ENCODE results near the gene RBM20.
"Not testable (repeated sequence)": the region's sequence is repeated elsewhere in the genome, so short reads cannot be mapped to it uniquely, and the experiment has no call there.

The RBM20 gene

DNA sequence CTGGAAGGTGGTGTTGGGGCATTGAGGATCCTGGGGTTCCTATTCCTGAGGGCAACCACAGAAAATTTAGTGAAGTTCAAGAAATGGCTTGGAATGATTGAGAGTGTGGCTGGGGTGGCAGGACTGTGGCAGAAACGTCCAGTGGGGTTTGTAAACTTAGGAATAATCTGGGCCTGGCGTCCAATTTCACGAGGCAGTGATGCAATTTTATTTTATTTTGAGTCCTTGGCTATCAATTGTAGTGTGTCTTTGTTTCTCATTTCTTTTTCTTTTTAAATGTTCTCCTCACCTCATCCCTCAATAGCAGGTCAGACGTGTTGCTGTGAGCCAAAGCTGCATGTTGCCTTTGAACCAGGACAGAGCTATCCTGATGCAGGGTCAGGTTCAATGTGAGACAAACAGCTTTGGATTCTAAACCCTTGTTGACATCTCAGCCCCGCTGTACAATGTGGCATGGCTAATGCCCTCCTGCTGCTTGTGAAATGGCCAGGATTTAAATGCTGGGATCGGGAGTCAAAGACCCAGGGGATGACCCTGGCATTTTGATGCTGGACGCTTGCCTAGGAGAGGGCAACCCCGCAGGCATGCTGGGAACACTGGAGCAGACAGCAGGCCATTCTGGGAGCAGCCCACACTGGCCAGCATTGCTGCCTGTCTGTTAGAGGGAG lies 64.8 kb downstream of the RBM20 start:
- no peak for FAIRE-seq

DNA sequence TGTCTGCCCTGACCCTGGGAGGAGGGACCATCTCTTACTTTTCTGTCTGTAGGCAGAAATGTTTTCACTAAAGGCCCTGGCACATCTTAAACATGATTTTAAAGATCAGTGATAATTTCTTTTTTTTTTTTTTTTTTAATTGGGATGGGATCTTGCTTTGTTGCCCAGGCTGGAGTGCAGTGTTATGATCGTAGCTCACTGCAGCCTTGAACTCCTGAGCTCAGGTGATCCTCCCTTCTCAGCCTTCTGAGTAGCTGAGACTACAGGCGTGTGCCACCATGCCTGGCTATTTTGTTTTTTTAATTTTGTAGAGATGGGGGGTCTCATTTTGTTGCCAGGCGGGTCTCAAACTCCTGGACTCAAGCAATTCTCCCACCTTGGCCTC lies 65.3 kb downstream of the RBM20 start:
- no peak for FAIRE-seq

DNA sequence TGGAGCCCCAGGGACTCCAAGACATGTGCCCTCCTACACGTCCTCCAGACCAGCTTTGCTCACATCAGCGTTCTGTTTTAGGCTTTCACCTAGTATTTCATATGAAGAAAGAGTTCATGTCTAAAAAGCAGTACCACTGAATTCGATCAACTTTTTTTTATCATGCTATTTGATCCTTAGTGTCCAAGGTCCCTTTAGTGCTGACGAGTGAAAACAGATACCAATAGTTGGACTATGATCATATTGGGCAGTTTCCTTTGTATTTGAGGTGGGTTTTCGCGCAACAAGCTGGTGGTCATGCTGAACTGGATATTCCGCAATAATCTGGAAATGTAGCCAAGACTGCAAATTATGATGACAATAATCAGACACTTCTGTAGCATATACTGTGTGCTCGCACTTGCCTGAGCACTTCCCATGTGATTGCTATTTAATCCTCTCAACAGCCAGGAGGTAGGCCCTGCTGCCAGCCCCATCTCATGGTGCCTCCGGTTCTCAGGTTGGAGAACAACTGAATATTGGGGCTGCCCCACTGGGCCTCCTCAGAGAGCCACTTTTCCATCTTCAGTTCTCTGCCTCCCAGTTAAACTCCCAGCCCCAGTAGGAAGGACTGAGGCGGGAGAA lies 65.9 kb downstream of the RBM20 start:
- no peak for FAIRE-seq

DNA sequence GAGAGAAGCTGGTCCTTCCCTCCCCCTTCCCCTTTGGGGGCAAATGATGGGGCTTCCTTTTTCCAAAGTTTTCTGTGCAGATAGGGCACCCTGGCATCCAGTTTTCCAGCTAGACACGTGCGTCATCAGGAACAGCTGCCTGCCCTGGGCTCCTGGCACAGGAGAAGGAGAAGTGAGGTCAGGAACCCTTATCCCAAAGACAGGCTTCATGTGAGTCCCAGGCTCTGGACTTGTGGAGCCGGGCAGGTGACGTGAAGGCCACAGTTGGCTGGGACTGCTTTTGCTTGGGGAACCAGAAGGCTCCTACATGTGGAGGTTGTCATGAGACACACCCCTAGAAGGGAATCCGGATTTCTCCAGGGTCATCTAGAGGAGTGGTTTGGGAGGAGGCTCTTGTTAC lies 66.5 kb downstream of the RBM20 start:
- no peak for FAIRE-seq

DNA sequence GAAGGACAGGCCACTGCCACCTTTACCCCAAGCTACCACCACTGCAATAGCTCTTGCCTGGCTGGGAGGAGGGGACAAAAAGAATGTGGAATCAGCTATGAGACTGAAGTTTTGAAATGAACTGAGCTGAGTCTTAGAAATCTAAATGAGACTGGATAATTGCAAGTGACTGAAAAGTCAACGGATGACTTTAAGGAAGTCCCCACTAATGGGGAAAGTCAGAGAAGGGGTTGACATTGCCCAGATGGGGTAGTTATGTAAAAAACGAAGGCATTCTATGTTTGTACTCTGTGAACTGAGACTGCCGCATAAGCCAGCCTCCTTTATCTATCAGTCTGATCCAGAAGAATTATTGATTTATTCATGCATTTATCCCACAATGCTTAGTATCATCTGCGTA lies 67.2 kb downstream of the RBM20 start:
- FAIRE-seq = no peak

DNA sequence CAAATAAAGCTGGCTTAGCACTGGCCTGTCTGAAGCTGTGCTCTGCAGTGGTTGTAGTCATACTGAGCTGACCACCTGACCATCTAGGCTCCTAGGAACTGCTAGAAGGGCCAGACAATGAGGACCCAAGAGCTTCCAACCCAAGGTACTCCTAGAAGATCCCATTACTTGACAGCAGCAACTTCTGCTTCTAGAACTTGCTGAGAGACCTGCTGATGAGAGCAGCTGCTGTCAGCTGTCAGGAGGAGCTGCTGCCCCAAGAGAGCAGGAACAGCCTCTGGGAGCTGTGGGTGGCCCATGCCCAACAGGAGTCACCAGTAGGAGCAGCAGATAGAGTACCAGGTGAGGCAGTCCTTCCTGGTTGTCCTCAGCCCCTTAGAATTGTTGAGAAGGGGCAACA lies 70.2 kb downstream of the RBM20 start:
- FAIRE-seq = no peak

DNA sequence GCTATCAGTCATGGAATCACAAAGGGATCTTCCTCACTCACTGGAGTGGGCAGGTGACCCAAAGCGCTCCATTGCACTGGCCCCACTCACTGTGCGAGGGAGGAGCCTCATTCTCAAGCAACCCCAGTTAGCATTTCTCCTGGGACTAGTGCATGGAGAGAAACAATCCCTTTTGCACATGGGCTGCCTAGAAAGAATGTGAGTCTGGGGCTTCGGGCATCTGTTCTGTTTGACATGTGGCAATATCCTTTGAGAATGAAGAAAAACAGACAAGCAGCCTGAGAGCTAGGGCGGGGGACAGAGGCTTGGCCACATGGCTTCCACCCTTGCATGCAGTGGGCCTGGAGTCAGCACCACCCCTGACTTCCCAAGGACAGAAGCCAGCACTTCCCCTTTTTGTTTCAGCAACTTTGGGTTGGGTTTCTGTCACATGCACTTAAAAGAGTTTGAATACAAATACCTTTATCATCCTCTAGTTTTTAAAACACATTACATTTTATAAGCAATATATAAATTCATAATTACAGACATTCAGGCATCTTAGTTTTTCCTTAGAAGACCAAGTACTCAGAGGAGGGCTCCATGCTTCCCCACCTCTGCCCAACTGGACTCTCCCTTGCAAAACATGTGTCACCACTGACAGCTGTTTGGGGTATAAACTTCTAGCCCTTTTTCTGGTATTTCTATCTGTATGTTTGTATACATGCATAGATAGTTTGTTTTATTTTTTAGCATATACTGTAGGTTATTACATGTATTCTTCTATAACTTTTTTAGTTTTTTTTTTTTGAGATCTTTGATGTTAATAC lies 73.8 kb downstream of the RBM20 start:
- FAIRE-seq = no peak

DNA sequence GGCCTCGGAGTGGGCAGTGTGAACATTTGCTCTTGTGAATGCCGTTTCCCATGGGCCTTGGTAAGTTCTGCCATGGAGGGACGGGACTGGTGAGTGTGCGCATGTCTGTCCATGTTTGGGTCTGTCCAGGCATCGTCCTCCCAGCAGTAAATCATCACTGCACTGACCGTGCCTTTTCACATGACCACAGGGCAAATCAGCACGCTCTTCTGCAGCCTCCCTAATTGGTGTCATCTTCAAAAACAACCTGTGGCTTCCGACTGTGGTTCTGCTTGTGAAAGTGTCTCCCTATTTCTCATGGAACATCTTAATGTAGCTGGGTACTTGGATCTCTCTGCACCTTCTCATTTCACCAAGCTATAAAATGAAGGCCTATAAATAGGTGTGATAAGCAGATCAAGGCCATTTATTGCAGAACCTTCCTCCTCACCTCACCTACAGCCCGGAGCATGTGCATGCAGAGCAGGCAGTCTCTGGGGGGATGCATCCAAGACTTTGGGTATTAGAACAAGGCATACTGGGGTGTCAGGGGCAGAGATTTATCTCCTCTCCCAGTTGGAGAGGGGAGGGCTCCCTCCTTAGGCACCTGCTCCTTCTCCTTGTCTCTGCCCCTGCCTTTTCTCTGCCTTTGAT lies 77.4 kb downstream of the RBM20 start:
- no peak for FAIRE-seq

DNA sequence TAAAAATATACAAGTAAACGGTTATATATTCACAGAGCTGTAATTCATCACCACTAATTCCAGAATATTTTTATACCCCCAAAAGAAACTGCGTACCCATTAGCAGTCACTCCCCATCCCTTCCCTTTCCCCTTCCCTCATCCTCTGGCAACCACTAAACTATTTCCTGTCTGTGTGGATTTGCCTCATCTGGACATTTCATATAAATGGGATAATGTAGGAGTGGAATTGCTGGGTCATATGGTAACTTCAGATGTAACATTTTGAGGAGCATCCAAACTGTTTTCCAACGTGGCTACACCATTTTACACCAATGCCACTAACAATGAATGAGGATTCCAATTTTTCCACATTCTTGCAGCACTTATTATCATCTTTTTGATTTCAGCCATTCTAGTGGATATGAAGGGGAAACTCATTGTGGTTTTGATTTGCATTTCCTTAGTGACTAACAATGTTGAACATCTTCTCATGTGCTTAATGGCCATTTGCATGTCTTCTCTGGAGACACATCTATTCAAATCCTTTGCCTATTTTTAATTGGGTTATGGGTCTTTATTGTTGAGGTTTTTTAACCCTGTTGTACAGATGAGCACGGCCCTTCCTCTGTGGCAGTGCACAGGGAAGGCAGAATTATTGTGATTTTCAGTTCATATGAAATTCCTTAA lies 79.2 kb downstream of the RBM20 start:
- no peak for FAIRE-seq

DNA sequence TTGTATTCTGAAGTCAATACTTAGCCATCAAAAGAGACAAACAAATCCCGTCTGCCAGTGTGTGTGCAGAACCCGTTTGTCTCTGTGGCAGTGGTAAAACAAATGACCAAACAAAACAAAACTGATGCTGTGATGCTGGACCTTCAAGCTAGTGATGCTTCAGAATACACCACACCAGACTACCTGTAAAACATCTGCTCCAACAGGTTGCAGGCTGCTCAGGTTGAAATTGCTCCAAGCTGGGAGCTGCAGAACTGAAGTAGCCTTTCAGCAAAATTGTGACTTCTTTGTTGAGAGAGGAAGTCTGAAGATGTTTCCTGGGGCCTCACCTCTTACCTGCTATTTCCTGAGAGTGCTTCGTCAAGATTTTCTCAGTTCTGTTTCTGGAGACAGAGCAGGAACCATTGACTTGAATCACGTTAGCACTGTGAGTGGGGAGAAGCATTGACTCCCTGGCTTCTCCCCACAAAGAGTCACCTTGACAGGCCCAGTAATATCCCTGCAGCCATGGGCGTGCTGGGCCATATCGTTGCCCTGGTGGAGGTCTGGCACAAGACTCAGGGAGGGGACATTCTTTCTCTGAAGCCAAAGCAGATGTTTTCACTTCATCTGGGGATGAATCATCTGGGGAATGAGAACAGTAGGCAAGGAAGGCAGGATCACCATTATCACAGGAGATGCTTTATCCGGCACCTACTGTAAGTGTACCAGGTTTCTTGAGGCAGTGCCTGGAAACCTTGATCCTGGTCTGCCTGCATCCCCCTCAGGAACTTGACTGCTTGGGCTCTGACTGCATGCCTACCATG lies 80.2 kb downstream of the RBM20 start:
- no peak for FAIRE-seq

DNA sequence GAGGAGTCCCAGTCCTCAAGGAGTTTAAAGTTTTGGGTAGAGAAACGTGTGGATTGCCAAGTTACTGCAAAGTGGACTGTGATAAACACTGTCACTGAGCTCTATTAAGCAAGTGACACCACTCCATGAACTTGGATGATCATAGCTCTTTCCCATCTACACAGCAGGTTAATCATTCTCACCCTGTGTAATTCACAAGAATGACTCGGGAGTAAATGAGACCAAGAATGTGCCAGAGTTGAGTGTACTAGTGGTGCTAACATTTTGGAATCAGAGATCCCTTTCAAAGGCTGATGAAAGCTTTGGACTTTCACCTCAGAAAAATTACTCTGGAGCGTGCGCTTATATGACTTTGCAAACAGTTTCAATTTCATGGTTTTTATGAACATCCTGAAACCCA lies 80.8 kb downstream of the RBM20 start:
- no peak for FAIRE-seq

DNA sequence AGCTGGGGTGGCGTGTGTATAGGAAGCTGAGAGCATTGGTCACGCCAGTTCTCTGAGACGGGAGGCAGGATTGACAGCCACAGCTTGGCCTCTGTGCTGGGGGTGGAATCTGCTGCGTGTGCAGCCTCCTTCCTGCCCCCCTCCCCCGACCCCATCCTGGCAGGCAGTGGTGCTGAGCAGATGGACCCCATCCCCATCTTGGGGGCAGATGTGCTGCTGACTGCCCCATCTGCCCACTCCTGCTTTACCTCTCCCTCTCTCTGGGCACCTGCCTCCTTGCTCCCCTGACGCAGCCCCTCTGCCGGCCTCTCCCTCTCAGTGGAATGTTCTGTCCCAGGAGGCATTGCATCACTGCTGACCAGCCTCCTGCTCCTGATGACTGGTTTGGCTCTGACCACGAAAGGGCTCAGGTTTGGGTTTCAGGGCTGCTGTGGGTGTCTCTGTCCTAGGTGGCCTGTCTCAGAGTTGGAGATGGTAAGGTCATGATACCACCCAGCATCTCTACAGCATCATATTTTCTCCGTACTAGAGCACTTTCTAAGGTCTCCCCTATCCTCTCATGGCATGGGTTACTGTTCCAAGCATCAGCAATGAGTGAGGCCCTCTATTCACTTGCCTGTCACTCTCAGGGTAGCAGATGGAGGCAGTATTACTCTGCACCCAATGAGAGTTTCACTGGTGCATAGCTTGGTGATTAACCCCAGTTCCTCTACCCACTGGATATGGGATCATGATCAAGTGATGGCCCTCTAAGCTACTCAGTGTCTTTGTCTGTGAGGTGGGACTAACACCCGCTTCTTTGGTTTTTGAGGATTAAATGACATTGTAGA lies 81.9 kb downstream of the RBM20 start:
- FAIRE-seq = no peak

DNA sequence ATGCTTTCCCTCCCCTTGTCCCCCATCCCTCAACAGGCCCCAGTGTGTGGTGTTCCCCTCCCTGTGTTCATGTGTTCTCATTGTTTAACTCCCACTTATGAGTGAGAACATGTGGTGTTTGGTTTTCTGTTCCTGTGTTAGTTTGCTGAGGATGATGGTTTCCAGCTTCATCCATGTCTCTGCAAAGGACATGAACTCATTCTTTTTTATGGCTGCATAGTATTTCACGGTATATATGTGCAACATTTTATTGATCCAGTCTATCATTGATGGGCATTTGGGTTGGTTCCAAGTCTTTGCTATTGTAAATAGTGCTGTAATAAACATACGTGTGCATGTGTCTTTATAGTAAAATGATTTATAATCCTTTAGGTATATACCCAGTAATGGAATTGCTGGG lies 83.6 kb downstream of the RBM20 start:
- not testable (repeated sequence) for FAIRE-seq

DNA sequence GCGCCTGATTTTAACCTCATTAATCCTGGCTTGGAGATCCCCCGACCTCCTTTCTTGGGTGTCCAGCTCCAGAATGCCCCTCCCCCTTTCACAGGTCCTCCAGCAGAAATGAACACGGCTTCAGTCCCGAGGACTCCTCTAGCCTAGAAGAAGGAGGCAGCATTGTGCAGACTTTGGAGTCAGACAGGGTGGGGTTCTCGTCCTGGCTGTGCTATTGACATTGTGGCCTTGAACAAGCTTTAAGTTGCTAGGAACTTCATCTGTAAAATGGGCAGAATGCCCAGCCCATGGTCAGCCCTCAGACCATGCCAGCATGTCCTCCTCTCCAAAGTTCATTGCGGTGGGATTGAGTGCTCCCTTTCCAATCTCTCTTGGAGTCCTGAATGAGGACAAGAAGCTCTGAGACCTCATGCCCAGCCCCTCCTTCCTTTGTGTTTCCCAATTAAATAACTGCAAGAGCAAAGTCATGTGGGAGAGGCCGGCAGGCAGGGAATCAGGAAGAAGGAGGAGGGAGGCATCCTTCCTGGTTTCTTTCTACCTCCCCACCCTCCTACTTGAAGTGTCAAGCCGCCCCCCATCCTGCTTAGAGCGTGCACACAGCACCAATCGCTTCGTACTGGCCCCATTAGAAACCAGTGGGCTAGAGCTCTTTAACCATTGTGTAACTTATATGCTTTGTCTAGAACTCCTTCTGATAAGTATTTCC lies 86.4 kb downstream of the RBM20 start:
- no peak for FAIRE-seq

DNA sequence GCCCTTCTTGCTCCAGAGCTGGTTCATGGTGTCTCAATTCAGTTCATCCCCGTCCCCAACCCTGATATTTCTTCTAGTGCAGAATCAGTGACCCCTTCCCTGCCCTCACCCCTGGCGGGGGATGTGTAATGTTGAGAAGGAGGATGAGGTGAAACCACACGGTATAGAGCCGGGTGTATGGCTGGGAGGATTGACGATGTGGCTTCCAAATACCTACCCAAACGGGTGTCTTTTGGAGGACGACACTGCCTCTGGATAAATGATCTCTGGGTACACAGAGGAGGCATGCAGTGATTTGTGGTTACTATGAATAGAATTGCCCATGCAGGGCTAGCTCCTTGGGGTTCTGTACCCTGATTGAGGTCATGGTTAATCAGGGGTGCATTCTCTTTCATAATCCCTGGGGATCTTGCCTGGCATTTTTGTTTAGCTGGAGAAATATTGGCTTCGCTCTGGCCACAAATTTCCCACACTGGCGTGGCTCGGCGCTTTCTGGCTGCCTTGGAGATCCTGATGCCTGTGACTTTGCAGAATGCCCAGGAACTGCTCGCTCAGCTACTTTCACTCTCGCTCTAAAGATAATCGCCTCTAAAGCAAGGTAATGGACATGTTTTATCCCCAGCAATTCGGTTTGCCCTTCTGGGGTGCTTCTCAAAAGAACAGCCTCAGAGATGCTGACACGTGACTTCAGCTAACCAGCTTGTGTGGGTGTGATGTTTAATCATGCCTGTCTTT lies 89.2 kb downstream of the RBM20 start:
- FAIRE-seq = no peak

DNA sequence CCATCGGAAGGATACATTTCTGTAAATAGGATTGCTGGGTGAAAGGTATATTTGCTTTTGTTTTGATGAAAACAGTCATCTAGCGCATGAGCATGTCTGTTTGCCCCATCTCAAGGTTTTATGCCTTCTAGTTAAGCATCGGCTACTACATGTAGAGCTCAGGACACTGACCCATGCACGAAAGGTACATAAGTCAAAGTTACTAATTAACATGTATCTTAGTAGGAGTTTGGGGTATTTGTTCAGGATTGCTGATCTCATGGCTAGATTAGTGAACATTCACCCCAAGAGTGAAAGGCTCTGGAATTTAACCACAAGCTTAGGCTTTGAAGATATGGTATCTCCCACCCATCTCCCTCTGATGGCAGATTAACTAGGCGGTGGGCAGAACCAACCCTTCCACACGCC lies 91.5 kb downstream of the RBM20 start:
- FAIRE-seq = no peak

DNA sequence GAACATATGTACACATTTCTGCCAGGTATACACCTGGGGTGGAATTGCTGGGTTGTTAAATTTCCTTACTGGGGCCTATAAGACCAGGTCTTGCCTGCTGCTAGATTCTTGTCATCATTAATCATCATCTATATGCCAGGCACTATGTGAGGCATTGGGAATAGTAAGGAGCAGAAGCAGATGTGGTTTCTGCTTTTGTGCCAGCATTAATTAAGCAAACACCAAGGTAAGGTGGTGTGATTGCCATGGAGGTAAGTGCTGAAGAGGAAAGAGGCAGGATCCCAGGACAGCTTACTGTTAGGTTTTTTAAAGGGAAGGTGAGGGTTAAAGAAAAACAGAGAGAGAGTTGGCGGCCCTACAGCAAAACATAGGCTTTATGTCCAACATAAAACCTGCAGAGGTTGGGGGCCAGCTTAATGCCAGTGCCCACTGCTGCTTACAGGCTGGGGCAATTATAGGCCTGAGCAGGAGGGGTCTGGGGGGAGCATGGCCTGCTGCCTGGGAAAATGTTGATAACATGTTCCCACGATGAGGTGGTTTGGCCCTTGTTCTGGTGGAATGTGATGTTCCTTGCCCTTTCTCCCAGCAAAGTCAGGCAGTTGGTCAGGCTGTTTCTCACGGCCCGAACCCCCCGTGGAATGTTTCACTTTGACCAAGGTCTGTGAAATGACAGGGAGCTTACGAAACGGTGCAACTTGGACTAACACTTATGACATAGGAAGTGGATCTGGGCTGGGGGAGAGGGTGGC lies 93.9 kb downstream of the RBM20 start:
- FAIRE-seq = no peak

DNA sequence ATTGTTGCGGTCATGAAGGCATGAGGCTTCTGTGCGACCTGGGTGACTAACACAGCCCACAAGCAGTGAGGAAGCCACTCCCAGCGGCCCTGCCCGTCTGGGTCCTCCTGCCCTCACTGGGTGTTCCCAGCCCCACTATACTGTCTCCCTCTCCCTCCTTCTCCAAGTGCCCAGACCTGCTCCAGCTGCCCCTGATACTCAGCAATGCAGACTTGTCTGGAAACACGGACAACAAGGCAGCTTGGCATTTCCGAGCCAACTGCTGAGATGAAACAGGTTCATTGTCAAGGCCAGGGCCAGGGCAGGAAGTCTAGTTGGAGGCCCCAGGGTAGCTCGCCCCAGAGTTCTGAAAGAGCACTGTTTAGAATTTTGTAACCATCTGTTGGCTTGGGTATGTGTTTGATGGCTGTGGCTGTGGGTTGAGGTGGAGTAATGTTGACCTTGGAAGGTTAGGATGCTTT lies 95.7 kb downstream of the RBM20 start:
- no peak for FAIRE-seq

DNA sequence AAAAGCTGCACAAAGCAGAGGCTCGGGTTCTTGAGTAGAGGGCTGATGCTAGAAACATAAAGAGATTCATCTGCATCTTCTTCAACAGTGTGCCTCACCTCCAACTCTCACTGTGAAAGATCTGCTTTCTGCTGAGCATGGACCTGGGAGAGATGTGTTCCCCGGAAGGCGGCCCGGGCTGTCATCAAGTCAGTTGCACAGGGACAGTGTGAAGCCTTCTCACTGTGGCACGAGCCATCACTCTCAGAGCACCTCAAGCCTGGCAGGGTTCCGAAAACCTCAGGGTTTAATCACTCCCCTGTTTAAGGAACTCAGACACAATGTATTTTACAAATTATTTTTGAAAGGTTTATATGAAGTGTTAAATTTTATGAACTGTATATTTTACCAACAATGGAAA lies 98.7 kb downstream of the RBM20 start:
- no peak for FAIRE-seq

Measured in G401.6 (cell line).